Ishikawa (cell line): ENCODE results near the gene NHSL1.

Source experiments
- EGR1 ChIP-seq: IDR thresholded peaks from 2 replicates; pipeline ENCODE4 v1.6.1; 2012
- NFIC ChIP-seq: IDR thresholded peaks from 2 replicates; pipeline ENCODE4 v1.6.1; 2012
- TAF1 ChIP-seq: IDR thresholded peaks from 2 replicates; pipeline ENCODE4 v1.6.1; 2012; ENCODE audit warnings: low read depth, mild to moderate bottlenecking

- TF ChIP-seq EGR1, result no peak
- TF ChIP-seq NFIC, result no peak
- TF ChIP-seq TAF1, result no peak
Measured at GRCh38 chr6:138403324-138403800, 95.9 kb downstream of the NHSL1 start.
